Large intestine (tissue), 3 donors: ENCODE measurements around the gene NRP2. TPM values are rescaled to one million over a fixed set of nuclear protein-coding genes. Genes with fewer than 3 reads are reported as not detected.

ENCODE experiments used
- DNase-seq, 2 donors: peaks; one replicate each; pipeline versions ENCODE4 v3.0.0 to v3.0.0-alpha.2; 2013
- H3K27ac ChIP-seq: one replicate; pipeline ENCODE4 v1.5.1; 2013; ENCODE audit warnings: low read length
- H3K27me3 ChIP-seq: 2 replicates; pipeline ENCODE4 v1.6.1; 2013; ENCODE audit warnings: low read length; ENCODE audit not compliant: control insufficient read depth, insufficient read depth
- H3K36me3 ChIP-seq: 2 replicates; pipeline ENCODE4 v1.6.1; 2013; ENCODE audit warnings: low read length; ENCODE audit not compliant: control insufficient read depth, insufficient read depth
- H3K4me1 ChIP-seq: one replicate; pipeline ENCODE4 v1.6.1; 2013; ENCODE audit warnings: low read length; ENCODE audit not compliant: control insufficient read depth, insufficient read depth
- H3K4me3 ChIP-seq: one replicate; pipeline ENCODE4 v1.5.1; 2013; ENCODE audit warnings: low read length
- H3K9me3 ChIP-seq: one replicate; pipeline ENCODE4 v1.6.1; 2013; ENCODE audit warnings: mild to moderate bottlenecking, low read depth, low read length, moderate library complexity; ENCODE audit not compliant: control insufficient read depth
- WGBS: methylation state at CpG from one replicate; pipeline ENCODE4 v1.1.5; 2013; ENCODE audit warnings: low lambda C conversion rate; ENCODE audit not compliant: insufficient coverage; 5-methylcytosine and 5-hydroxymethylcytosine counted together
- polyA plus RNA-seq: library from polyadenylated mRNA; unstranded; fragments of 120-200 nt; gene quantifications from one replicate; pipeline ENCODE4 v1.2.1, GENCODE V29; 2013

NRP2 gene
- polyA plus RNA-seq, 1 donor: 37.2 TPM

DNA sequence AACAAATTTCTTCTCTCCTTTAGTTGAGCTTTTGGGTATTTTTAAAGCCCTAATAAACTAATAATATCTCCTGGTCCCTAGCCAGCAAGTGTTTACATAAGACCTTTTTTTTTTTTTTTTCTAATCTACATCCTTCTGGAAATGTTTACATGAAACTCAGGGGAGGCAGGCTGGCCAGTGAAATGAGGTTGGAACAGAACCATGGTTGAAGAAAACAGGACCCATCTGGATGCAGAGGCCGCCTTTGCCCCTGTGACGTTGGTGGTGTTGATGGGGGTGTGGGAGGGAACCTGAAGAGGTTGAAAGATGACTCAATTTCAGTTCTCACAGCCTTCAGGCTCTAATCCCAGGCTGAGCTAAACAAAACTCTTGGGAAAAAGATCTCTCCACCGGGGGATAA lies 118.5 kb downstream of the NRP2 start:
- Histone ChIP-seq H3K4me3 (no peak overlapping the region), H3K9me3 (peaks cover 8% of the 10 kb centered on the region), H3K27me3 (no peaks in the 10 kb centered on the region), H3K27ac (peak overlapping the region; percentile 55), H3K4me1 (peaks cover 23% of the 10 kb centered on the region), H3K36me3 (peaks cover 4% of the 10 kb centered on the region)
- WGBS: no CpG with 5 or more reads among the region's 3 CpGs
- peak; percentile 57 to 71 for DNase-seq

DNA sequence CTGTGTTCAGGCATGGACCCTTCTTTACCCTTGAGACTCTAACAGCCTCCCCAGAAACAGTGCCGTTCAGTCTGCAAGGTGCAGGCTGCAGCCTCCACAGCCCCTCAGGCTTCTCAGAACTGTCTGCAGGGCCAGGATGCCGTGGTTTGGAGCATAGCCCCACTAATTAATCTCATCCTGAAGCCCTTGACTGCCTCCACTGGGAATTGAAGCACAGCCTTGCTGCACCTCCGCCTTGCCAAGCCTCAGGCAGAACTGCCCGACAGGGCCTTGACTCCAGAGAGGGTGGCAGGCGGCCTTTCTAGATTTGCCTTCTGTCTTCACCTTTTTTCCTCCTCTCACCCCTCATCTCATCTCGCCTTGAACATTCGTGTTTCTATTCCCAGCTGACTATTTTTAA lies 119.8 kb downstream of the NRP2 start:
- peaks cover 29% of the 10 kb centered on the region for H3K4me1 ChIP-seq
- H3K27me3 ChIP-seq: no peaks in the 10 kb centered on the region
- H3K27ac ChIP-seq: peak overlapping the region; percentile 34
- peaks cover 8% of the 10 kb centered on the region for H3K9me3 ChIP-seq
- no peak overlapping the region for H3K4me3 ChIP-seq
- no CpG with 5 or more reads among the region's 7 CpGs for WGBS
- peaks cover 4% of the 10 kb centered on the region for H3K36me3 ChIP-seq
- no peak for DNase-seq

DNA sequence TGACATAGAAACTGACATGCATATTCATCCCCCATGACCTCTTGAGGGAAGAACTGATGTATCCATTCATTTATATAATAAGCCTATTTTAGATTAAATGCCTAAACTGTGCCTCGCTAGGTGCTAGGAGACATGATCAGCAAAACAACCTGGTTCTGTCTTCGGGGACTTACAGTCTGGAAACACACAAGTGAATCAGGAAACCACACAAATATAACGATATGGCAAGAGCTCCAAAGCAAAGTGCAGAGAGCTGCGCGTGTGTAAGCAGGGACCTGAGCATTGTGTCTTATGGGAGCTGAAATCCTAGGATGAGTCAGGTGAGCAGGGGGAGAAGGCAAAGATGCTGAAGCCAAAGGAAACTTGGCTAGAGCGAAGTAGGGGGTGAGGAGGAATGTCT lies 120.6 kb downstream of the NRP2 start:
- Histone ChIP-seq H3K27ac (no peak overlapping the region), H3K36me3 (no peaks in the 10 kb centered on the region), H3K4me1 (peaks cover 29% of the 10 kb centered on the region), H3K9me3 (peaks cover 8% of the 10 kb centered on the region), H3K4me3 (no peak overlapping the region), H3K27me3 (no peaks in the 10 kb centered on the region)
- DNase-seq: no peak
- WGBS: 95% methylated on average over 3 of the region's 6 CpGs

DNA sequence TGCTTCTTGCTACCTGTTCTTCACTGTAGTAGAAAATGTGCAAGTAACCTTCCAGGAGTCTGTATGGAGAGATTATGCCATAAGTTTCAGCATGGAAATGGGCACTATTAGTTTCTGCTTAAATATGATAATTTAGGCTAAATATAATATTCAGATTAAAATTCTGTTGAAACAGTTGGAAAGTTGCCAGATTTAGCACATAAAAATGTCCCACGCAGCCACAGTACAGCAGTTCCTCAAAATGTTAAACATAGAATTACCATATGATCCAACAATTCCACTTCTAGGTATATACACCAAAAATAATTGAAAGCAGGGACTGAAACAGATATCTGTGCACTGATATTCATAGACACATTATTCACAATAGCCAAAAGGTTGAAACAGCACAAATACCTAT lies 121.2 kb downstream of the NRP2 start:
- DNase-seq: no peak
- Histone ChIP-seq H3K9me3 (peaks cover 4% of the 10 kb centered on the region), H3K4me3 (no peak overlapping the region), H3K36me3 (no peaks in the 10 kb centered on the region), H3K27ac (no peak overlapping the region), H3K27me3 (no peaks in the 10 kb centered on the region), H3K4me1 (peaks cover 29% of the 10 kb centered on the region)
- WGBS: no CpG with 5 or more reads among the region's 1 CpG

DNA sequence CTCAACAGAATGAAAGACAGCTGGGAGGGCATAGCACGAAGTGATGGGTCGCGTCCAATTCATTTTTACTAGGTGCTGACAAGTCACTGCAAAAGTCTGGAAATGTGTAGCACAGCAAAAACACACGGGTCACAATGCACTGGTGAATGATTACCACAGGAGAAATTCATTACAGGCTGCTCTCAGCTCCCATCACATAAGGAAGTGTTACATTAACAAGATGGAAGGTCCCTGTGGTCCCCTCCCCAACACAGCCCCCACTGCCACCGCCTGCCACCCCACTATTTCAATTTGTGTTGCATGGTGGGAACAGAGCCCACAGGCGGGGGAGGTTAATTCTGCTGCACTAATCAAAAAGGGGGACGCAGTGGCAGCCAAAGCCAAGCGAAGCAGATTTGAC lies 122.8 kb downstream of the NRP2 start:
- DNase-seq: no peak
- no CpG with 5 or more reads among the region's 8 CpGs for WGBS

DNA sequence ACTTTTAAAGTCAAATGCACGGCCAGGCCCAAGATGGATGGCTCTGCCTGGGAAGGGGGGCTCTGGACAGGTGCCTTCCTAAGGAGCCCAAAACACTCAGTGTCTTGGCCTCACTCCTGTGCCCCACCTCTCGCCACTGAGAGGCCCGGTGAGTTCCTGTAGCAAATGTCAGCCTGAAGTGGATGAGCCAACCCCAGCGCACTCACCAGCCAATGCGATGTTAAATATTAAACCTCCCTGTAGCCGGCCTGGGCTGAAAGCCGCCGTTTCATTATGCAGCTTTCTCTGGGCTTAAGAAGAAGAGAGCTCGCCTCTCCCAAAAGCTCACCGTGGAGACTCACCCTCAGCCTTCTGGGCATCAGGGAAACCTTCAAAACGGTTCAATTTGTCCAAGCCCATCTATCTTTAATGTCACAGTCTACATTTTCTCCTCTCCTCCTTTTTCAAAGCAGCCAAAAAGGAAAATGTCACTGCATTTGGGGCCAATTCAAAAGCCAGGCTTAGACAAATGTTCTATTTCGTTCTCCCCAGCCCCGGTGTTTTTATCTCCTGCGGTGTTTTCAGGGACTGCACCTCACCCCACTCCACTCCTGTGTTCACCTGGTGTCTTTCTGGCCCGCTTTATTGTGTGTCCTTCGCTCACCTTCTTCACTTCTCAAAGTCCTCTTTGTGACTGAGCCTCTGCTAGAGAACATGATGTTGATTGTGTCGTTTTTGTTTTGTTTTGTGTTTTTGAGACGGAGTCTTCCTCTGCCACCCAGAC lies 124.0 kb downstream of the NRP2 start:
- WGBS: 41% methylated on average over 2 of the region's 18 CpGs
- H3K27ac ChIP-seq: no peak overlapping the region
- DNase-seq: peak in 1 of 2 donors; percentile 60

More for the DNA sequence above, 122.8 kb downstream of the NRP2 start:
- H3K27ac ChIP-seq: no peak overlapping the region
- H3K4me1 ChIP-seq: peaks cover 27% of the 10 kb centered on the region
- no peaks in the 10 kb centered on the region for H3K36me3 ChIP-seq
- no peak overlapping the region for H3K4me3 ChIP-seq
- H3K9me3 ChIP-seq: no peaks in the 10 kb centered on the region
- H3K27me3 ChIP-seq: no peaks in the 10 kb centered on the region

DNA sequence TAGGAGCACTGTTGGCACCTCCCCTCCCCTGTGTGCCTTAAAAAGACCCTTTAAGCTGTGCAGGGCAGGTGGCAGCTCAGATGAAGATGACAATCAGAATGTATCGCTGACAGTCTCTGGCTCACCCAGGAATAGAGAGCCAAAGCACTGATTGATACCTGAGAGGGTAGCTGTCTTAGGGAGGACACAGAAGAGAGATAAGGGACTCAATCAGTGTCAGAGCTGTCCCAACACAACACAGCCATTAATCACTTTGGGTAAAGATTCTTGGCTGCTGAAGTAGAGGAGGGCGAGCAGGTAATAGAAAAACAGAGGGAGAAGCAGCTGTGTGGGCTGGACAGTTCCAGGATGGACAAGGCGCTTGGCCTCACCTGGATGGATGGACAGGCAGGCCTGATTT lies 124.9 kb downstream of the NRP2 start:
- no peak for DNase-seq
- H3K4me1 ChIP-seq: peaks cover 11% of the 10 kb centered on the region
- WGBS: no CpG with 5 or more reads among the region's 3 CpGs
- no peaks in the 10 kb centered on the region for H3K36me3 ChIP-seq
- no peaks in the 10 kb centered on the region for H3K27me3 ChIP-seq
- H3K27ac ChIP-seq: no peak overlapping the region
- H3K9me3 ChIP-seq: no peaks in the 10 kb centered on the region
- H3K4me3 ChIP-seq: no peak overlapping the region

More for the DNA sequence above, 124.0 kb downstream of the NRP2 start:
- Histone ChIP-seq H3K4me3 (no peak overlapping the region), H3K27me3 (no peaks in the 10 kb centered on the region), H3K4me1 (peaks cover 19% of the 10 kb centered on the region), H3K36me3 (no peaks in the 10 kb centered on the region), H3K9me3 (no peaks in the 10 kb centered on the region)

DNA sequence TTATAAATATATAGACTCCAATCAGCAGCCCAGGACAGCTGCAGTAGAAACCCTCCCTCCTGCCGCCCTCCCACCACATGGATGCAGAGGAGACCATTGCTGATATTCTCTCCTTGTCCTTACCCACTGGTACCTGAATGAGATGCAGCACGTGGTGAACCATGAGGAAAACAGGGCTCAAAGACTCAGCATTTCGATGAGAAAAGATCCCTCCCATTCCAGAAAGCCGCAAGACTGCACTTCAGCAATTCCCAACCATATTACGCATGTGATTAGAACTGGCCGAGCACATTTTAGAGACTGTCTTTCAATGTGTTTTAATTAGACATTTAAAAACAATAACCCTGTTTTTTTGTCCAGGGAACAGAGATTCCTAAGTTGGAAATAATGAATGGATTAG lies 125.5 kb downstream of the NRP2 start:
- DNase-seq: no peak
- Histone ChIP-seq H3K4me3 (no peak overlapping the region), H3K27ac (no peak overlapping the region), H3K9me3 (no peaks in the 10 kb centered on the region), H3K27me3 (no peaks in the 10 kb centered on the region), H3K4me1 (peaks cover 11% of the 10 kb centered on the region), H3K36me3 (no peaks in the 10 kb centered on the region)
- WGBS: no CpG with 5 or more reads among the region's 6 CpGs

DNA sequence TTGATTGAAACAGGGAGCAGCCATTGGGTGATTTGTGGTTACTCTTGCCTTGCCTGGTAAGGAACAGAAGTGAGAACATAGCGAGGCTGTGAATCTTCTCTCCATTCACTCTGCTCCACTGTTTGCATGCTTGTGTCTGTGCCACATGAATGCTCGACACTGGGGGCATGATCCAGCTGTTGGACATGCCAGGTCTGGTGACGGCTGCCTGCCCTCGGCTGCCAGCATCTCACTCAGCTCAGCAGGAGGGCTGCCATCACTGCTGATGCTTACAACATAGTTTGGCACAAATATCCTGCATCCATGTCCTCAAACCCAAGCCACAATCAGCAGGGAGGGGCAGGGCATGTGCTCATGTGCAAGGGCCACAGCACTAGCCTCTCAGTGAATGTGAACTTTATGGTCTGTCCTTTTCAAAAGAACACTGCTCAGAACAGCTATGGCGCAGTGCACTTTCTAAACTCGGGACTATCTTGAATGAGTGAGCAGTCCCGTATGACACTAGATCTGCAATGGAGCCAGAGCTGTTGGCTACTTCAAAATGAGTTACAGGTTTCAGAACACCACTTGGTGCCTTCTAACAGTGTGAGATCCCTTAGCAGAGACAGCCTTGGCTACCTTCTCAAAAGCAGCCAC lies 126.3 kb downstream of the NRP2 start:
- no CpG with 5 or more reads among the region's 7 CpGs for WGBS
- H3K27me3 ChIP-seq: no peaks in the 10 kb centered on the region
- no peaks in the 10 kb centered on the region for H3K36me3 ChIP-seq
- no peak overlapping the region for H3K4me3 ChIP-seq
- no peaks in the 10 kb centered on the region for H3K9me3 ChIP-seq
- H3K27ac ChIP-seq: no peak overlapping the region
- DNase-seq: no peak
- H3K4me1 ChIP-seq: peaks cover 11% of the 10 kb centered on the region

DNA sequence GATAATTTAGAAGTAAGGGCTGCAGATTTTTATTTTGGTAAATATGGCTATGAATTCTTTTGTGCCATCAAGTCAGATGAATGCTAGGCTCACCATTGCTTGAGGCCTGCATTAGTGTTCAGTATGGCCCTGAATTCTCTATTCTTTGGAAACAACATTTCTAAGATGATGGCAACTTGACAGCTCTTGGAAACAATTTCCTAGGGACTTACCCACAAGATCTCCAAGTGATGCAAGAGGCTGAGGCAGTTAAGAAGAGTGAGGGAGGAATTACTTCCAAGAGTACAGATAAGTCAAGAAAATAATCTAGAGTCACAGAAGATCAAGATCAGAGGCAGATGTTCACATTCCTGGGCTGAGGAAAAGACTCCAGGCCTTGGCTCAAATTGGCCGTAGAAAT lies 129.1 kb downstream of the NRP2 start:
- no peak overlapping the region for H3K27ac ChIP-seq
- peaks cover 2% of the 10 kb centered on the region for H3K4me1 ChIP-seq
- H3K4me3 ChIP-seq: no peak overlapping the region
- H3K36me3 ChIP-seq: no peaks in the 10 kb centered on the region
- H3K9me3 ChIP-seq: no peaks in the 10 kb centered on the region
- WGBS: no CpG with 5 or more reads among the region's 1 CpG
- no peaks in the 10 kb centered on the region for H3K27me3 ChIP-seq
- DNase-seq: no peak

DNA sequence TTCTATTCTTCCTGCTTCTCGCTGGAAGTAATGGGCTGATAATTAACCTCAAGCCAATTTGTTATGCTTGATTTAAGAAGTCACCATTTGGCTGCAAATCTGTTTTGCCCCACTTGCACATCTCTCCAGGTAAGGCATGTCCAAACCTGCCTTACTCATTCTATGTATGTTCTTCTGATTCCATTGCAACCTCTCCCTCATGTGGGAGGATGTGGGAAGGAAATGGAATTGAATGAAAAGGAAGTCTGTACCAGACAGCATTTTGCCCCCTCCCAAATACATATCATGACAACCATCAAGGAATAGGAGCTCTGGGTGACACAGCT lies 131.7 kb downstream of the NRP2 start:
- H3K4me1 ChIP-seq: no peaks in the 10 kb centered on the region
- no peaks in the 10 kb centered on the region for H3K9me3 ChIP-seq
- DNase-seq: no peak
- no peak overlapping the region for H3K4me3 ChIP-seq
- no peaks in the 10 kb centered on the region for H3K36me3 ChIP-seq
- no peaks in the 10 kb centered on the region for H3K27me3 ChIP-seq
- 100% methylated on average over 1 of the region's 1 CpG for WGBS
- no peak overlapping the region for H3K27ac ChIP-seq
